Hematopoietic multipotent progenitor cell treated with erythropoietin and hydrocortisone succinate and interleukin-3 and kit ligand, for 4 days (in vitro differentiated cells): Measurements from ENCODE around the gene GABBR2.
A peak's percentile ranks its signal among the peaks of the same experiment; 100 is the strongest.

ENCODE experiments used
- DNase-seq: peaks from one replicate; pipeline ENCODE4 v3.0.0-alpha.2; 2015

GABBR2 gene

DNA sequence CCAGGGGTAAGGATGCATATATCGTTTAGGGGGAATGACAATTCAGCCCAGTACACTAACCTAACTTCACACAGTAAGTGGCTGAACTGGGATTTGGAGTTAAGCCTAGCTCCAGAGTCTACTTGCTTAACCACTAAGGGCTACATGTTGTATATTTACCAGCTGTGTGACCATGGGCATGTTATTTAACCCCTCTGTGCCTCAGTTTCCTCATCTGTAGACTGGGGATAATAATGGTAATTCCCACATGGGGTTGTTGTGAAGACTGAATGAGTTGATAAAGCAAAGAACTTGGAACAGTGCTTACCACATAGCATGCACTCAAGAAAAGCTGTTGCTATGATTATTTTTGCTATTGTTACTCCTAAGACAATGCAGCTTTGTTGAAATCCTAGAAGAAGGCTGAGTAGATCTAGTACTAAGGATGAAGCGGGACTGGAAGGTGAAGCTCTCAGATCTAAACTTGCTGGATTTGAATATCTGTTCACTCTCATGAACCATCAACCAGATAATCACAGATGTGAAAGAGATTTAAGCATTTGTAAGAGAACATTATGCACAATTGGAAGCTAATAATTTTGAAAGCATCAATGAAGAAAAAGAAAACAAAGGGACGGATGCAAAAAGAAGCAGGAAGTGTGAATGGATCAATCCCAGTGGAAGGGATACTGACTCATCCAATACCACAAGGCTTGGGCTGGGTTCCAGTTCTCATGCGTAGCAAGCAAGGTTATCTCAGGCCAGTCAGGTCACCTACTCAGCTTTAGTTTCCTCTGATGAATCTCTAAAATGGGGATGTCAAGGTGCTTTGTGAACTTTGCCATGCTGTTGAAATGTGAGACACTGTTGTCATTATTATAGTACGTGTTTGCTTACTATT lies 374.8 kb downstream of the GABBR2 start:
- DNase-seq: no peak

- peak; percentile 84 for DNase-seq
These were observed 376.3 kb downstream of the GABBR2 start for GRCh38 chr9:98332405-98332831.

DNA sequence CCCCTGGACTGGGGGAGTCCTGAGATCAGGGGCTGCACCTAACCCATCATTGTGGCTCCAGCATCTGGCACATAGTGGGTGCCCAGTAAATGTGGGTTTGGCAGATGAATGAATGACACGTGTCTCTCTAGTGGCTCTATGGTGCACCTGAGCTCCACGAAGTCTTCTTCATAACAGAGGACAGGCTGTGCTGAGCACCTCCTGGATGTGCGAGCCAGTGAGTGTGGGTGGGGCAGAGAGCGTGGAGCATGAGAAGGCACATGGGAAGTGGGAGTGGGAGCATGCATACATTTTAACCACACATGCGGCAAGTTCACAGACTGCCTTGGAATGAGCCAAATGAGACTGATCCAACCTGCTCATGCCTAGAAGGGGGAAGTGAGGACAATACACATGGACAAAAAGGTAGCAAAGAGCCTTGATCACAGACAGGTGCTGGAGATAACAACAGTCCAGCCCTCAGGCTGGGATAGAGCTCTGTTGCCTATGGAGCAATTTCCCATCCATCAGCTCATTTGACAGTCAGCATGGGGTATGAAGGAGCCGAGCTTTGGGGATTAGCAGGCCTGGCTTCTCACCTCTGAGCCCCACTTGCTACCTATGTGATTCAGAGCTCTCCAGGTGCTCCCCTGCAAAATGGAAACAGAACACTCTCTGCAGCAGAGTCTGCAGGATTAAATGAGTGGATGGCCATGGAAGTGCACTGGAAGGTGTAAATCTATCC lies 377.0 kb downstream of the GABBR2 start:
- no peak for DNase-seq

- DNase-seq: no peak
These were observed 377.9 kb downstream of the GABBR2 start for GRCh38 chr9:98330831-98331230.

DNA sequence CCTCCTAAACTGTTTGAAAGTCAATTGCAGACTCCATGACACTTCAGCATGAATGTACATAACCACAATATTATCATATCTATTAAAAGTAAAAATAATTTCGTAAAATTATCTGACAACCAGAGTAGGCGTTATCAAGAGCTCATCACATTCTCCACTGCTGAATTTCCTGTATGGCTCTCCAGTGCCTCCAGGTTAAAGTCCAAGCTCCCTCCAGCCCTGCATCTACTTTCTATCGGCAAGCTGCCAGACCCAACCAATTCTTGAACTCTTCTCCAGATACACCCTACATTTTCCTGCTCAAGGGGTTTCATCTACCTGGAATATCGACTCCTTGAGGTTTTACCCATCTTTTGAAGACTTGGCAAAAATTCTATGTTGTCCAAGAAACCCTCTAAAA lies 378.8 kb downstream of the GABBR2 start:
- no peak for DNase-seq

DNA sequence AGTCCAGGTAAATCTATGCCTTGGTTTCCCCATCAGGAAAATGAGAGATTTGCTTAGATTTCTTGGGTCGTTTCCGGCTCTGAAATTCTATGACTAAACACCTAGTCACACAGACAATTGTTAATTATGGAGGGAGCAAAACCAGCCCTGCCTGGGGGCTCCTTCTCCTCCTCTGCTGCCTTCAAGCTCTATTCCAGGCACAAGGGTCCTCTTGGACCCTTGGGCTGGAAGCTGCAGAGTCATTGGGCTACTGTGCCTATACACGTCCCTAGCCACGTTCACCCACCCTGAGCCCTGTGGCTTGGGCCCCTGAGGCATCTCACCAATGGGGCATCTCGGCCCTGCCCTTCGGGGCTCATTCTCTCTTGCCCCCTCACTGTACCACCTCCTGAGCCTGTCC lies 379.5 kb downstream of the GABBR2 start:
- no peak for DNase-seq

- no peak for DNase-seq
These were observed 380.0 kb downstream of the GABBR2 start for GRCh38 chr9:98328770-98329169.

- no peak for DNase-seq
These were observed 380.6 kb downstream of the GABBR2 start for GRCh38 chr9:98328141-98328540.

- DNase-seq: no peak
These were observed 381.5 kb downstream of the GABBR2 start for GRCh38 chr9:98327249-98327561.

GRCh38 chr9:98326459-98327248 lies 382.1 kb downstream of the GABBR2 start:
- DNase-seq: peak; percentile 35

DNA sequence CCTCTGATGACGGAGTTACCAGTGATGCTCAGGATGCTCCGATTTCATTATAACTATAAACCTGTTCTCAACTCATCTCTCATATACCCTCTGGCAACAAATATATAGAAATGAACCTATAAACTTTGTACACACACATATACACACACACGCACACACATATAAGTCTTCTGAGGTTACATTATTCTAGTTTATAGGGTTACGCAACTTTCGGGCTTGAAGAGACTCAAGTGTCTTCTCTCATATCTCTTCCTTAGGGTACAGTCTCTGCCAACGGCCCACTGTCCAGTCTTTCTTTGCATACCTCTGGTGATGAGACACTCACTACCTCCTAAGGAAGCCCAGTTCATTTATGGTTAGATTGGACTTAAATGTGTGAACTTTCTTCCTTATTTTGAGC lies 383.9 kb downstream of the GABBR2 start:
- DNase-seq: no peak

GRCh38 chr9:98323831-98324135 lies 385.0 kb downstream of the GABBR2 start:
- no peak for DNase-seq

DNA sequence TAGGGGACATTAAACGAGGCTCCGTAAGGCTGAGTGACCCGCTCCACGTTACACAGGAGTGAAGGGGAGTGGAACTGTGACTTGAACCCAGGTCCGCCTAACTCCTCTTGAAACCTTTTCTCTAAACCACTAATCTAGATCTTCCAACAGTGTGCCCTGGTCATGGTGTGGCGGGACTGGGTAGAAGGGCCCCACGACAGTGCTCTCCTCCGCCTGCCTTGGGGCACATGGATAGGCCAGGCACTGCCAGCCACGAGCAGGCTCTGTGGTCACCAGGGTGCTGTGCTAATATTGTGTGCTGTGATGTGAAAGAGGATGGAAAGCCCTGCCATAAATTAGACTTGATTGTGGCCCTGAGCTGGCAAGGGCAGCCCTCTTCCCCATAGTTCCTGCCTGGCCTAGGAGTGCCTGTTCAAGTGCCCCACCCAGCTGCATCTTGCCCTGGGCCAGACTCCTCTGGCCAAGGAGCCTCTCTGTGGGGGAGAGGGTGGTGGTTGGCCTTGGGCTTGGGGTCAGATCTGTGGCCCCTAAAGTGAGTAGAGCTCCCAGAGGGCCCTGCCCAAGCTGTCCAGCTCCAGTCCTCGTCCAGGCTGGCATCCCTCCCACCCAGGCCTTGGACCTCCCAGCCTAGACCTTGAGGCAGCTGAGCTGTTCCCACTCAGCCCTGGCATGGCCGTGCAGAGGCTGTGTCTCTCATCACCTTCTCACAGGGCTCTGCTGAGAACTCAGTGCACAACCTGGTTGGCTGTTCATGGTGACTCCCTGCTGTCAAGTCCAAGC lies 385.5 kb downstream of the GABBR2 start:
- DNase-seq: no peak

- DNase-seq: no peak
These were observed 387.5 kb downstream of the GABBR2 start for GRCh38 chr9:98321269-98321668.

GRCh38 chr9:98318834-98319478 lies 389.8 kb downstream of the GABBR2 start:
- peak; percentile 38 for DNase-seq

- no peak for DNase-seq
These were observed 390.5 kb downstream of the GABBR2 start for GRCh38 chr9:98318041-98318790.

- DNase-seq: no peak
These were observed 391.4 kb downstream of the GABBR2 start for GRCh38 chr9:98317134-98317857.

- DNase-seq: no peak
These were observed 392.1 kb downstream of the GABBR2 start for GRCh38 chr9:98316445-98317133.

DNA sequence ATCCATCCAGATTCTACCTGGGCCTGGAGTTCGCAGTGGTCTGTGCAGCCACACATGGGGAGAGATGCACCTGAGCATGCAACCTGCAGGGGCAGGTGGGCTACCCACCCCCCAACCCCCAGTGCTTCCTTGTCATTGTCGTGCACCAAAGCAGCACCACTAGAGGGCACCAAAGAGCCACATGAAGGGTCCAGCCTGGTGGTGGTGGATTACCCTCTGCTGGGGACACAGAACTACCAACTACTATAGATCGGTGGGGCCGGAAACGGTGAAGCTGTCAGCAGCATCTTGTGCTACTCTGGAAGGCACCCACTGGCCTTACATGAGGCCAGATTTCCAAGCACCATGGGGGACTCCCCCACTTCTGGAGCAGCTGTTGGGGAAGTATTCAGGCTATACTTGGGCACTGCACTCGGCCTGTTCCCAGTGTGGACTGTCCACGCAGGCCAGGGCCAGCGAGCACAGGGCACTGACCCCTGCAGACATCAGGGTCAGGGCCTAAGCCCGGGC lies 393.1 kb downstream of the GABBR2 start:
- peak; percentile 93 for DNase-seq

DNA sequence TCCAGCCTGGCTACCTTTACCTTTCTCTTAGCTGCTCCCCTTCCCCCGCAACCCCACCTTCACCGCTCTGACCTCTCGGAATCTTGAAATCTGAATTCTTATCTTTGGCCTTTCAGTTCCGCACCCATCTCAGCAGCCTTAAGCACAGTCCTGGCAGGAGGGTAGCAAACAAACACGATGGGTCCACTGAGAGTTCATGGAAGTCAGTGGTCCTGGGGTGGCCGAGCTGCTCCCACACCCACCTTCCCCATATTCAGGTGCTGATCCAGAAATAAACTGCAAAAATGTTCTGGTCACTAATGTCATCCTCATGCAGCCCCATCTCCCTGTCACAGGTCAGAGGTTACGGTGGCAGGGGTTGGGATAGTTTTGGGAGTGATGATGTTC lies 393.7 kb downstream of the GABBR2 start:
- no peak for DNase-seq
